Pancreas (tissue), 10 donors: ENCODE results near the gene POLR2I. TPM values are rescaled to one million over a fixed set of nuclear protein-coding genes. Genes with fewer than 3 reads are reported as not detected.

Experiments used
- ATAC-seq, 4 donors: fragments of 200-7000 bp; cut with Tn5 transposase; one replicate each; pipeline versions ENCODE4 v1.8.0 to v1.9.1; 2020; ENCODE audit warnings: mild to moderate bottlenecking in 4 of 4, moderate library complexity in 4 of 4
- DNase-seq, 6 donors: peaks; one replicate each; pipeline ENCODE4 v3.0.0-alpha.2; 2020
- FAIRE-seq: peaks from 2 replicates; lab custom pipeline; 2012; peaks lifted over from hg19 to GRCh38; lab: Jason Lieb, UNC
- H3K27ac ChIP-seq, 4 donors: fragments of 200-600 bp; sonication (generic); 1 replicate in 3 of 4; 2 replicates in 1 of 4; pipeline versions ENCODE4 v1.5.0 to v1.8.0; 2020
- H3K27me3 ChIP-seq, 4 donors: fragments of 200-600 bp; one replicate each; pipeline ENCODE4 v1.8.0; 2021
- H3K36me3 ChIP-seq, 3 donors: fragments of 200-600 bp; sonication (generic) in 1 of 3; one replicate each; pipeline versions ENCODE4 v1.5.0 to v1.8.0; 2020 to 2021
- H3K4me1 ChIP-seq, 3 donors: fragments of 200-600 bp; one replicate each; pipeline ENCODE4 v1.8.0; 2021
- H3K4me3 ChIP-seq, 4 donors: fragments of 200-600 bp; sonication (generic) in 2 of 4; one replicate each; pipeline versions ENCODE4 v1.5.0 to v1.8.0; 2020 to 2021
- H3K9me3 ChIP-seq, 4 donors: fragments of 200-600 bp; one replicate each; pipeline ENCODE4 v1.8.0; 2021
- CTCF ChIP-seq, 4 donors: fragments of 200-600 bp; sonication (generic) in 3 of 4; IDR thresholded peaks; one replicate each; pipeline versions ENCODE4 v1.5.0 to v1.8.0; 2021; ENCODE audit warnings: antibody characterized with exemption in 4 of 4
- WGBS, 2 donors: extraction: QIAGEN DNeasy Blood & Tissue Kit; methylation state at CpG; one replicate each; pipeline ENCODE4 v1.1.7; 2013; 5-methylcytosine and 5-hydroxymethylcytosine counted together
- intact Hi-C, 3 donors: fragments of 100-400 bp; cut with DNase I; formaldehyde crosslinking; loops; one replicate each; pipeline versions ENCODE4 v1.11.1 to v1.14.2; 2022
- polyA plus RNA-seq, 2 donors: library from polyadenylated mRNA; stranded (reverse); fragments of 200-250 nt; gene quantifications; one replicate each; pipeline ENCODE4 v1.2.3, GENCODE V29; 2013
- total RNA-seq, 6 donors: library from RNA; stranded (reverse); fragmentation: NEBNext Ultra II Directional in 4 of 6; extraction: Animal tissue kit (Norgen Biotek cat#: 25700) in 4 of 6; gene quantifications; one replicate each; pipeline versions ENCODE4 v1.2.1 to v1.2.4, GENCODE V29; 2021 to 2023
- donor health status: healthy with polysubstance abuse.
- donor health status: DM: no; HTN: no; CAD: no; lungs with moderate emphysema.
- donor health status: DM: no; HTN: no; CAD: no.
- donor health status: control.
- donor health status: control.
- donor health status: Bipolar disorder and iron deficiency.
- donor health status: DM: yes; HTN: yes; CAD: no.
- donor health status: DM: no; HTN: no; CAD: no.
- donor health status: DM: no; HTN: no; CAD: no.
- donor health status: DM: yes; HTN: yes; CAD: no.

Gene POLR2I
- 10 to 100 TPM; 29.8 to 40.6 (median 35.3) TPM for total RNA-seq
- polyA plus RNA-seq = 10 to 100 TPM; 45.7 to 58.0 TPM

GRCh38 chr19:36114721-36115452, at the start of gene POLR2I:
POLR2I (minus strand) TSS chr19:36114875; CDS start chr19:36114856, 19 bp downstream.
- no peaks in the 10 kb centered on the region for H3K36me3 ChIP-seq
- no peak for TF ChIP-seq CTCF (IDR thresholded peaks at IDR 0.05)
- DNase-seq = peak; percentile 97 to 100 (median 99)
- H3K4me3 ChIP-seq = peak within 1 kb of the TSS; percentile 49 to 80 (median 62)
- H3K27me3 ChIP-seq = no peaks in the 10 kb centered on the region
- FAIRE-seq = peak; percentile 97
- H3K9me3 ChIP-seq = no peaks in the 10 kb centered on the region
- peak within 1 kb of the TSS; percentile 63 to 88 (median 72) for H3K27ac ChIP-seq
- H3K4me1 ChIP-seq = peaks cover 0 to 15% (median 6%) of the 10 kb centered on the region in 3 donors
- peak; percentile 90 to 93 (median 90) for ATAC-seq
- intact Hi-C loops = no loop called here
- 0 to 1% methylated on average over 41 to 60 of the region's 60 CpGs for WGBS, 2 donors

DNA sequence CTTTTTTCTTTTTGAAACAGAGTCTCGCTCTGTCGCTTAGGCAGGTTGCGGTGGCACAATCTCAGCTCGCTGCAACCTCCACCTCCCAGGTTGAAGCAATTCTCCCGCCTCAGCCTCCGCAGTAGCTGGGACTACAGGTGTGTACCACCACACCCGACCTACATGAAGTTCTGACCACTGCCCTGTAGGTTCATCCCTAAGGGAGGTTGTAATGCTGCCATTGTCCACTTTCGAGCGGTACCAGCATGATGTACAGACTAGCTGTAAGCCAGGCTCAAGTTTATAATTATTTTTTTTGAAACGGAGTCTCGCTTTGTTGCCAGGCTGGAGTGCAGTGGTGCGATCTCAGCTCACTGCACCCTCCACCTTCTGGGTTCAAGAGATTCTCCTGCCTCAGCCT, 49.1 kb upstream of the POLR2I start:
- FAIRE-seq (no peak), ATAC-seq (no peak), DNase-seq (no peak)
- no peak for TF ChIP-seq CTCF (IDR thresholded peaks at IDR 0.05)
- WGBS, 2 donors = 94% methylated on average over 12 of the region's 12 CpGs
- Histone ChIP-seq H3K9me3 (no peaks in the 10 kb centered on the region), H3K27ac (no peak overlapping the region), H3K4me1 (no peaks in the 10 kb centered on the region), H3K4me3 (no peak overlapping the region), H3K36me3 (no peaks in the 10 kb centered on the region), H3K27me3 (no peaks in the 10 kb centered on the region)
- intact Hi-C loops = no loop called here

GRCh38 chr19:36160821-36161596, 46.3 kb upstream of the POLR2I start:
- Histone ChIP-seq H3K9me3 (no peaks in the 10 kb centered on the region), H3K4me1 (no peaks in the 10 kb centered on the region), H3K36me3 (no peaks in the 10 kb centered on the region), H3K4me3 (no peak overlapping the region), H3K27ac (no peak overlapping the region), H3K27me3 (no peaks in the 10 kb centered on the region)
- DNase-seq (no peak), FAIRE-seq (no peak), ATAC-seq (no peak)
- intact Hi-C loops = no loop called here
- TF ChIP-seq CTCF (IDR thresholded peaks at IDR 0.05) = no peak
- WGBS, 2 donors = 90% methylated on average over 7 of the region's 7 CpGs

- ATAC-seq (no peak), DNase-seq (no peak), FAIRE-seq (no peak)
- H3K4me3 ChIP-seq = peak overlapping the region in 2 of 4 donors; percentile 27 to 40
- no peaks in the 10 kb centered on the region for H3K4me1 ChIP-seq
- H3K27ac ChIP-seq = peak overlapping the region in 2 of 4 donors; percentile 71 to 73
- H3K9me3 ChIP-seq = no peaks in the 10 kb centered on the region
- H3K27me3 ChIP-seq = no peaks in the 10 kb centered on the region
- no peak for TF ChIP-seq CTCF (IDR thresholded peaks at IDR 0.05)
- 93 to 97% methylated on average over 10 of the region's 10 CpGs for WGBS, 2 donors
- peaks cover 0 to 14% (median 3%) of the 10 kb centered on the region in 3 donors for H3K36me3 ChIP-seq
- intact Hi-C loops = no loop called here
Observed at GRCh38 chr19:36153126-36153525, 38.5 kb upstream of the POLR2I start.
